HG02981 (cell line): Measurements from ENCODE around the gene TNF.
A peak's percentile ranks its signal among the peaks of the same experiment; 100 is the strongest.

ENCODE experiments used
- ATAC-seq: cut with Tn5 transposase; IDR thresholded peaks from one replicate; pipeline ENCODE4 v1.9.1; 2021; ENCODE audit warnings: mild to moderate bottlenecking, moderate library complexity; ENCODE audit not compliant: unreplicated experiment

The TNF gene

DNA sequence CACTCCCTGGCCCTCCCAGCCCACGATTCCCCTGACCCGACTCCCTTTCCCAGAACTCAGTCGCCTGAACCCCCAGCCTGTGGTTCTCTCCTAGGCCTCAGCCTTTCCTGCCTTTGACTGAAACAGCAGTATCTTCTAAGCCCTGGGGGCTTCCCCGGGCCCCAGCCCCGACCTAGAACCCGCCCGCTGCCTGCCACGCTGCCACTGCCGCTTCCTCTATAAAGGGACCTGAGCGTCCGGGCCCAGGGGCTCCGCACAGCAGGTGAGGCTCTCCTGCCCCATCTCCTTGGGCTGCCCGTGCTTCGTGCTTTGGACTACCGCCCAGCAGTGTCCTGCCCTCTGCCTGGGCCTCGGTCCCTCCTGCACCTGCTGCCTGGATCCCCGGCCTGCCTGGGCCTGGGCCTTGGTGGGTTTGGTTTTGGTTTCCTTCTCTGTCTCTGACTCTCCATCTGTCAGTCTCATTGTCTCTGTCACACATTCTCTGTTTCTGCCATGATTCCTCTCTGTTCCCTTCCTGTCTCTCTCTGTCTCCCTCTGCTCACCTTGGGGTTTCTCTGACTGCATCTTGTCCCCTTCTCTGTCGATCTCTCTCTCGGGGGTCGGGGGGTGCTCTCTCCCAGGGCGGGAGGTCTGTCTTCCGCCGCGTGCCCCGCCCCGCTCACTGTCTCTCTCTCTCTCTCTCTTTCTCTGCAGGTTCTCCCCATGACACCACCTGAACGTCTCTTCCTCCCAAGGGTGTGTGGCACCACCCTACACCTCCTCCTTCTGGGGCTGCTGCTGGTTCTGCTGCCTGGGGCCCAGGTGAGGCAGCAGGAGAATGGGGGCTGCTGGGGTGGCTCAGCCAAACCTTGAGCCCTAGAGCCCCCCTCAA, 3.1 kb upstream of the TNF start, which contains the start of gene LTA:
TSS of gene LTA (plus strand) at position 249 of the 871 bp plus-strand sequence. CDS start at position 703, 454 bp downstream.
- peak; percentile 38 for ATAC-seq

GRCh38 chr6:31573239-31574105, 1.9 kb upstream of the TNF start:
- ATAC-seq: no peak

DNA sequence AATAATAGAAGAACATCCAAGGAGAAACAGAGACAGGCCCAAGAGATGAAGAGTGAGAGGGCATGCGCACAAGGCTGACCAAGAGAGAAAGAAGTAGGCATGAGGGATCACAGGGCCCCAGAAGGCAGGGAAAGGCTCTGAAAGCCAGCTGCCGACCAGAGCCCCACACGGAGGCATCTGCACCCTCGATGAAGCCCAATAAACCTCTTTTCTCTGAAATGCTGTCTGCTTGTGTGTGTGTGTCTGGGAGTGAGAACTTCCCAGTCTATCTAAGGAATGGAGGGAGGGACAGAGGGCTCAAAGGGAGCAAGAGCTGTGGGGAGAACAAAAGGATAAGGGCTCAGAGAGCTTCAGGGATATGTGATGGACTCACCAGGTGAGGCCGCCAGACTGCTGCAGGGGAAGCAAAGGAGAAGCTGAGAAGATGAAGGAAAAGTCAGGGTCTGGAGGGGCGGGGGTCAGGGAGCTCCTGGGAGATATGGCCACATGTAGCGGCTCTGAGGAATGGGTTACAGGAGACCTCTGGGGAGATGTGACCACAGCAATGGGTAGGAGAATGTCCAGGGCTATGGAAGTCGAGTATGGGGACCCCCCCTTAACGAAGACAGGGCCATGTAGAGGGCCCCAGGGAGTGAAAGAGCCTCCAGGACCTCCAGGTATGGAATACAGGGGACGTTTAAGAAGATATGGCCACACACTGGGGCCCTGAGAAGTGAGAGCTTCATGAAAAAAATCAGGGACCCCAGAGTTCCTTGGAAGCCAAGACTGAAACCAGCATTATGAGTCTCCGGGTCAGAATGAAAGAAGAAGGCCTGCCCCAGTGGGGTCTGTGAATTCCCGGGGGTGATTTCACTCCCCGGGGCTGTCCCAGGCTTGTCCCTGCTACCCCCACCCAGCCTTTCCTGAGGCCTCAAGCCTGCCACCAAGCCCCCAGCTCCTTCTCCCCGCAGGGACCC, 981 bp upstream of the TNF start:
- ATAC-seq: no peak

- no peak for ATAC-seq
Measured at GRCh38 chr6:31575952-31576685, 754 bp downstream of the TNF start.

DNA sequence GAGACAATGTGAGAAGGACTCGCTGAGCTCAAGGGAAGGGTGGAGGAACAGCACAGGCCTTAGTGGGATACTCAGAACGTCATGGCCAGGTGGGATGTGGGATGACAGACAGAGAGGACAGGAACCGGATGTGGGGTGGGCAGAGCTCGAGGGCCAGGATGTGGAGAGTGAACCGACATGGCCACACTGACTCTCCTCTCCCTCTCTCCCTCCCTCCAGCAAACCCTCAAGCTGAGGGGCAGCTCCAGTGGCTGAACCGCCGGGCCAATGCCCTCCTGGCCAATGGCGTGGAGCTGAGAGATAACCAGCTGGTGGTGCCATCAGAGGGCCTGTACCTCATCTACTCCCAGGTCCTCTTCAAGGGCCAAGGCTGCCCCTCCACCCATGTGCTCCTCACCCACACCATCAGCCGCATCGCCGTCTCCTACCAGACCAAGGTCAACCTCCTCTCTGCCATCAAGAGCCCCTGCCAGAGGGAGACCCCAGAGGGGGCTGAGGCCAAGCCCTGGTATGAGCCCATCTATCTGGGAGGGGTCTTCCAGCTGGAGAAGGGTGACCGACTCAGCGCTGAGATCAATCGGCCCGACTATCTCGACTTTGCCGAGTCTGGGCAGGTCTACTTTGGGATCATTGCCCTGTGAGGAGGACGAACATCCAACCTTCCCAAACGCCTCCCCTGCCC, 1.7 kb downstream of the TNF start:
- no peak for ATAC-seq

GRCh38 chr6:31577579-31577966, 2.2 kb downstream of the TNF start:
- ATAC-seq: no peak

DNA sequence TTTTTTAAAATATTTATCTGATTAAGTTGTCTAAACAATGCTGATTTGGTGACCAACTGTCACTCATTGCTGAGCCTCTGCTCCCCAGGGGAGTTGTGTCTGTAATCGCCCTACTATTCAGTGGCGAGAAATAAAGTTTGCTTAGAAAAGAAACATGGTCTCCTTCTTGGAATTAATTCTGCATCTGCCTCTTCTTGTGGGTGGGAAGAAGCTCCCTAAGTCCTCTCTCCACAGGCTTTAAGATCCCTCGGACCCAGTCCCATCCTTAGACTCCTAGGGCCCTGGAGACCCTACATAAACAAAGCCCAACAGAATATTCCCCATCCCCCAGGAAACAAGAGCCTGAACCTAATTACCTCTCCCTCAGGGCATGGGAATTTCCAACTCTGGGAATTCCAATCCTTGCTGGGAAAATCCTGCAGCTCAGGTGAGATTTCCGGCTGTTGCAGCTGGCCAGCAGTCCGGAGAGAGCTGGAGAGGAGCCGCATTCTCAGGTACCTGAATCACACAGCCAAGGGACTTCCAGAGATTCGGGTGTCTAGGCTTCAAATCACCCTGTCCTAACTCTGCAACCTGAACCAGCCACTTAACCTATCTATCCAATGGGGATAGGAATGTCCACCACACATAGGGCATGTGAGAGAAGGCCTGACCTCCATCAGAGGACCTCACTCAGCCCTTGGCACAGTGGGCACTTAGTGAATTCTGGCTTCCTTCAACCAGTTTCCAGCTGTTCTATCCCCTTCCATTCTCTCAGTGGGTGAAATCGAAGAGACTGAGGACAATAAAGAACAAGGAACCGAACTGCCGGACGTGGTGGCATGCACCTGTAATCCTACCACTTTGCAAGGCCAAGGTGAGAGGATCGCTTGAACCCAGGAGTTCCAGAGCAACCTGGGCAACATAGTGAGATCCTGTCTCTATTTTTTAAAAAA, 3.1 kb downstream of the TNF start:
- ATAC-seq: no peak

DNA sequence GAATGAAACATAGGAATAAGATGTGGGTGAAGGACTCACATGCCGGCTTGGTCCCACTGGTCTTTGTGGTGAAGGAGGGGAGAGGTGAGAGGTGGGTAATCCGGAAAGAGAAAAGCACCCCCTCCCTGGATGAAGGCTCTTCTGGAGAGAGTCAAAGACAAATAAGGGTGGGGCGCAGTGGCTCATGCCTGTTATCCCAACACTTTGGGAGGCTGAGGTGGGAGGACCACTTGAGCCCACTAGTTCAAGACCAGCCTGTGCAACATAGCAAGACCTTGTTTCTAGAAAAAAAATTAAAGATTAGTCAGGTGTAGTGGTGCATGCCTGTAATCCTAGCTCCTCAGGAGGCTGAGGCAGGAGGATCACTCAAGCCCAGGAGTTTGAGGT, 3.7 kb downstream of the TNF start:
- ATAC-seq: no peak

- ATAC-seq: no peak
Measured at GRCh38 chr6:31579546-31580437, 4.4 kb downstream of the TNF start.

DNA sequence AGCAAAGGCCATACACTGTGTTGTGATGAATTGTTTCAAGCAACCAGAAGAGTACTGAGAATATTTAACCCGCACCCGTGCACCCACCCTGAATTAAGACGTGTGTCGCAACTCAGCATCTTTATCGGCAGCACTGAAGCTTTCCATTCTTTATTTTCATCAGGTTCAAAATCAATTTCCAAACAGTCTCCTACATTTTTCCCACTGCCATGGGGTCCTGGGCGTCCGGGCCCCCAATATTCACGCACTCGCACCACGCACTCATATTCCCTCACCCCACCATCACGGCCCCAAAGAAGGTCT, 5.0 kb downstream of the TNF start:
- ATAC-seq: no peak

DNA sequence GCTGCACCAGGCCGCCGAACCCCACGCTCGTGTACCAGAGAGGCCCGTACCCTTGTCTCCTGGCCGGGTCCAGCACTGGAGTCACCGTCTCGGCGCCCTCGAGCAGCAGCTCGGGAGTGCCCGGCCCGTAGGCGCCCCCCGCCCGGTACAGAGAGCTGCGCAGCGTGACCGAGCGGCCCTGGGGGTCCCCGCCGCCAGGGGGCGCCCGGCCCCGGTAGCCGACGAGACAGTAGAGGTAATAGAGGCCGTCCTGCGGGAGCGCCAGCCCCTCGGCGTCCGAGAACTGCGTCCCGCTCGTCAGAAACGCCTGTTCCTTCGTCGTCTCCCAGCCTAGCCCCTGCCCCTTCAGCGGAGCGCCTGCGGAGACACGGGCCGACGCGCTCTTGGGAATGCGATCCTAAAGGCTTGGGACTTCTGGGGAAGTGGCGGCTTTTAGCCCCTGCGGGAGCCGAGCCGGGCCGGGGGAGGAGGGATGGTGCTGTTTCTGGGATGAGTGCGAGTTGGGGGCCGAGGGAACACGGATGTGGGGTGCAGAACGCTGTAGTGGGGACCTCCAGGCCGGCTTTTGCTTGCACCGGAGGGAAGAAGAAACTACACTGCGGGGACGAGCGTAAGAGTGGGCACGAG, 5.6 kb downstream of the TNF start:
- peak; percentile 65 for ATAC-seq

DNA sequence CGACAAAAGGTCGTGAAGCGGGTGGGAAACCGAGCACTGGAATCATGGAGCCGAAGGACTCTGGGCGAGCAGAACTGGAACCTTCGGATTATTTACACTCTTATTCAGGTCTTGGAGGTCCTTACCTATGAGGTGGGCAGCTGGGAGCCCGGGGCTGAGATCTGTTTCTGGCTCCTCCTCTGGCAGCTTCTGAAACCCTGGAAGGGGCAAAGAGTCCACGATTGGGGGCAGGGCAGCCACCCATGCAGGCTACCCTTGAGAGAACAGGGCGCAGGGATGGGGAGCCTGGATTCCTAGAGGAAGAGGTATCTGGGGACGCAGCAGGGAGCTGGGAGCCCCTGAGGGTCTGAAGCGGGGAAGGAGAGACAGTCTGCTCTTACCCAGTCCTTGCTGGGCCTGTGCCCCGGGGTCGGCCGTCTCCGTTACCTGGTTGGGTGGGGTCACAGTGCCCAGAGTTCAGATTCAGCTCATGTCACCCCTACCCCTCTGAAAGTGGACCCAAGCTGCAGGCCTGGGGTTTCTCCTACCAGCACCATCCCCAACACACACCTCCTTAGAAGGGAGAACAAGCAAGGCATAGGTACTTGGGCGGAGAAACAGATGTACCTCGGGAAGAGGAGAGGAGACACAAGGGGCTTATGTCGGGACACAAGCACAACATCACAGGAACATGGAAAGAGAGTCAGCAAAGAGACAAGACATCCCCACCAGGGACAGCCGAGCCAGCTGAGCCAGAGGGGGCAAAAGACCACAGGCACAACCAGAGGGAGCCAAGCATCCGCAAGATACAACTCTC, 6.3 kb downstream of the TNF start:
- no peak for ATAC-seq

DNA sequence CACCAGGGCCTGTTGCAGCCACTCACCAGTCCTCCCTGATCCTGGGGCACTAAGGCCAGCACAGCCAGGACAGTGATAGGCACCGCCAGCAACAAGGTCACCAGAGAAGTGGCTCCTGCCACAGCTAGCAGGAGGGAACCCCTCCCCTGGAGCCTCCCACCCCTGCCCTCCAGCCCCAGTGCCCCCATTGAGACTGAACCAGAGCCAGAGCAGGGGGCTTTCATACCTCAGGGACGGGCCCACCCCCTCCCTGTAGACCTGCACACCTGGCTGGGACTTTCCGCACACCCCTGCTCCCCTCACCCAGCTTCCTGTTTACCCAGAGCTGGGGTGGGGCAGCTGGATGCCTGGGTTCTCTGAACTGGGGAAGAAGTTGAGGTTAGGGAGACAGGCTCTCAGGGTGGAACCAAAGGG, 6.9 kb downstream of the TNF start, which contains the start of gene LTB:
TSS of gene LTB (minus strand) at position 195 of the 414 bp plus-strand sequence. CDS start at position 188, 7 bp downstream.
- no peak for ATAC-seq

DNA sequence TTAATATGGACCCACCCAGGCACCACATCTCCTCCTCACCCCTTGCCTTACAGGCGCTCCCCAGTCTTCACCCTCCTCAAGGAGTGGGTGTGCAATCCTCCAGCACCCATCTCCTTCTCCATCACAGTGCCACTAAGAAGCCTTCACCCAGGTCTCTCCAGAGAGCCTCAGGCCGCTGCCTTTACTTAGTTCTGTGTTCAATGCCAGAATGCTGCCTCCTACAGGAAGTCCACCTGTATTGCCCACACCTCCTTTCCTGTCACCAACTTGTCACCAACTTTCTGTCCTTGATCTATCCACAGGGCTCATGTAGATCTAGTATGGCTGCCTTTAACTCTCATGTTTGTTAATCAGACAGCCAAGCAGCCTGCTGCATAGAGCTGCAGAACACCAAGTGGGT, 10.1 kb downstream of the TNF start:
- no peak for ATAC-seq

DNA sequence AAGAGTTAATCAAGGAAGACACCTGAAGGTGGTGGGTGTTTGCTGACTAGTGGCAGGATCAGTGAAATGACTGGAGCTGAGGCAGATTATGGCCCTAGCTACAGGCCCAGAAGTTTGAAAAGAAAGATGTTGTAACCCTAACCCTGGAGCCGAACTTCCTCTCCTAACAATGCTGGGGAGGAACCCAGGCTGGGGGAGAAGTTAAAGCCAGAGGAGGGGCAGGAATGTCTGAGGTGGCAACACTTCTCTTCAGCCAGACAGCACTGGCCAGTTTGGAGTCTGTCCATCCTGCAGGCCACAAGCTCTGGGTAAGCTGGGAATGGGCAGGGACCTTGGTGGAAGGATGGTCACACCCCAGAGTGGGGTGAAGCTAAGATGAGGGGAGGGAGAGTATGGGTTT, 10.6 kb downstream of the TNF start, which contains the start of gene LST1:
TSS of gene LST1 (plus strand) at position 270 of the 400 bp plus-strand sequence. CDS start 1,023 bp downstream, outside the sequence.
- ATAC-seq: no peak
